MM.1S (cell line): ENCODE data around the gene RPE65.

ENCODE experiments used
- CTCF ChIP-seq: fragments of 300-600 bp; sonication (generic); IDR thresholded peaks from 2 replicates; pipeline ENCODE4 v1.5.1; 2016; ENCODE audit warnings: antibody characterized with exemption, low read length, mixed read lengths
- EZH2phosphoT487 ChIP-seq: fragments of 300-600 bp; sonication (generic); IDR thresholded peaks from 2 replicates; pipeline ENCODE4 v1.6.1; 2018; ENCODE audit warnings: antibody characterized with exemption, low read length

DNA sequence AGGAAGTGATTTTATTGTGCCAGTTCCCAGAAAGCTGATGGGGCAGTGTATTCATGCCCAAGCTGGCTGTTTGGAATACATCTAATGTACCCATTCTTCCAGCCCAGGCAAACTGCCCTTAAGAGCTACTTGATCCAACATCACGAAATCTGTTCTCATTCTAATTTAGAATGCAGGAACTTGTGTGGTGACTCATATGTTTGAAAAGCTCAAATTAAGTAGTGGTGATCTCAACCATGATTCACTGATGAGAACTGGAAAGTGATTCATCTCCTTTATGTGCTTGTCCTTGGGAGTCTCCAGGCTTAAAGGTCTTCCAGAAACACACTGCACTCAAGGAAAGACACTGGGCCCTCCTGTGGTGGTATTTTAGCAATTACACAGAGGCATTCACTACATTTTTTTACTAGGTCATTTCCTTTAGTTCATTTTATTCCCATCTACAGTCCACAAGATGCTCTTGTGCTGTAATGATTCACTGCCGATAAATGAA lies 65.4 kb downstream of the RPE65 start:
- TF ChIP-seq CTCF (no peak), EZH2phosphoT487 (no peak)
